Osteocyte (in vitro differentiated cells): ENCODE data around the gene TRIO. TPM values are rescaled to one million over a fixed set of nuclear protein-coding genes. Genes with fewer than 3 reads are reported as not detected.

Experiments used
- DNase-seq: peaks from one replicate; pipeline ENCODE4 v3.0.0; 2021; ENCODE audit warnings: mixed read lengths; ENCODE audit not compliant: unreplicated experiment; ENCODE audit errors: extremely low spot score
- H3K27ac Mint-ChIP-seq: one replicate; pipeline ENCODE4 v1.8.0; 2021; ENCODE audit warnings: mild to moderate bottlenecking, mixed read lengths; ENCODE audit not compliant: unreplicated experiment
- H3K27me3 Mint-ChIP-seq: one replicate; pipeline ENCODE4 v1.8.0; 2021; ENCODE audit warnings: mixed read lengths; ENCODE audit not compliant: unreplicated experiment
- H3K36me3 Mint-ChIP-seq: one replicate; pipeline ENCODE4 v1.8.0; 2021; ENCODE audit warnings: mixed read lengths; ENCODE audit not compliant: unreplicated experiment
- H3K4me1 Mint-ChIP-seq: one replicate; pipeline ENCODE4 v1.8.0; 2021; ENCODE audit warnings: mixed read lengths; ENCODE audit not compliant: unreplicated experiment
- H3K4me3 Mint-ChIP-seq: one replicate; pipeline ENCODE4 v1.8.0; 2021; ENCODE audit warnings: mild to moderate bottlenecking, moderate library complexity, mixed read lengths; ENCODE audit not compliant: unreplicated experiment
- H3K9me3 Mint-ChIP-seq: one replicate; pipeline ENCODE4 v1.8.0; 2021; ENCODE audit warnings: mixed read lengths; ENCODE audit not compliant: unreplicated experiment
- total RNA-seq: library from RNA; stranded (reverse); gene quantifications from 2 replicates; pipeline ENCODE4 v1.2.1, GENCODE V29; 2021
- TF ChIP-seq, protein P1 (sequence below): fragments of 200-600 bp; sonication (generic); IDR thresholded peaks from 2 replicates; pipeline ENCODE4 v1.5.0; 2021; ENCODE audit warnings: antibody characterized with exemption, mild to moderate bottlenecking, moderate library complexity

Gene TRIO
- total RNA-seq, 1 donor from 2014 or later, result 336 TPM

DNA sequence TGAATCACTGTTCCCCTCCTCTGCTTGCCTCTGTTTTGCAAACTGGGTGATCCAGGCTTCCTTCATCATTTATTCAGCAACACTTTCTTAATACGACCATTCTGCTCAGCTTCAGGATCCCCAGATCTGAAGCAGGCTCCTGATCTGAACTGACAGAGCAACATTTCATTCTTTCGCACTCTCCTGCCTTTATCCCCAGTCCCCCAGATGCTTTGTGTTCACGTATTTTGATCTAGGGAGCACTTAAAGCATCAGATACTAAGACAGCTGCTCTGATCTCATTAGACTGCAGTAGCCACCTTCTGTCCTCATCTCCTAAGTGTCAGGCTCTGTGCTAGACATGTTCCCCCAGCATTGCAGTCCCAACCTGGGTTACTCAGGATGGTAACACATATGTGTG is 158.0 kb downstream of the TRIO start:
- Mint-ChIP-seq H3K27ac (peak overlapping the region; percentile 41), H3K4me3 (no peak overlapping the region), H3K4me1 (peaks cover 9% of the 10 kb centered on the region), H3K27me3 (no peaks in the 10 kb centered on the region), H3K36me3 (peaks cover 24% of the 10 kb centered on the region), H3K9me3 (no peaks in the 10 kb centered on the region)
- TF ChIP-seq, protein P1, sequence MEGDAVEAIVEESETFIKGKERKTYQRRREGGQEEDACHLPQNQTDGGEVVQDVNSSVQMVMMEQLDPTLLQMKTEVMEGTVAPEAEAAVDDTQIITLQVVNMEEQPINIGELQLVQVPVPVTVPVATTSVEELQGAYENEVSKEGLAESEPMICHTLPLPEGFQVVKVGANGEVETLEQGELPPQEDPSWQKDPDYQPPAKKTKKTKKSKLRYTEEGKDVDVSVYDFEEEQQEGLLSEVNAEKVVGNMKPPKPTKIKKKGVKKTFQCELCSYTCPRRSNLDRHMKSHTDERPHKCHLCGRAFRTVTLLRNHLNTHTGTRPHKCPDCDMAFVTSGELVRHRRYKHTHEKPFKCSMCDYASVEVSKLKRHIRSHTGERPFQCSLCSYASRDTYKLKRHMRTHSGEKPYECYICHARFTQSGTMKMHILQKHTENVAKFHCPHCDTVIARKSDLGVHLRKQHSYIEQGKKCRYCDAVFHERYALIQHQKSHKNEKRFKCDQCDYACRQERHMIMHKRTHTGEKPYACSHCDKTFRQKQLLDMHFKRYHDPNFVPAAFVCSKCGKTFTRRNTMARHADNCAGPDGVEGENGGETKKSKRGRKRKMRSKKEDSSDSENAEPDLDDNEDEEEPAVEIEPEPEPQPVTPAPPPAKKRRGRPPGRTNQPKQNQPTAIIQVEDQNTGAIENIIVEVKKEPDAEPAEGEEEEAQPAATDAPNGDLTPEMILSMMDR, result no peak
- no peak for DNase-seq

DNA sequence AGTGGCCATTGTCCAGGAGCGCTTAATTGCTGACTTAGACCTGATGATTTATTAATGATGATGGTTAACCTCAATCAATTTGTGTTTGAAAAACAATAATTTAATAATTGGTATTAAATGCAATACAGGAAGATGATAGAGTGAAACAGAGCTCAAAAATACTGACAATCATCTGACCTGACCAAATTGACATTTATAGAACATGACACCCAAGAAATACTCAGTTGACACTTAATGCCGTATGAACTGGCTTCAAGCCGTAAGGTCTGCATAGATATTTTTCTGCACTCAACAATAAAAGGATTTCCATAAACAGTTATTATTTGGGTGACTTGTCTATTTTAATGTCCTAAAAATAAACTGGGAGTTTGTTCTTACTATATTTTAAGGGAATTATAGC is 159.2 kb downstream of the TRIO start:
- DNase-seq, result no peak
- Mint-ChIP-seq H3K4me3 (no peak overlapping the region), H3K9me3 (no peaks in the 10 kb centered on the region), H3K27ac (peak overlapping the region; percentile 11), H3K27me3 (no peaks in the 10 kb centered on the region), H3K4me1 (peaks cover 16% of the 10 kb centered on the region), H3K36me3 (peaks cover 22% of the 10 kb centered on the region)
- TF ChIP-seq, protein P1, result no peak

DNA sequence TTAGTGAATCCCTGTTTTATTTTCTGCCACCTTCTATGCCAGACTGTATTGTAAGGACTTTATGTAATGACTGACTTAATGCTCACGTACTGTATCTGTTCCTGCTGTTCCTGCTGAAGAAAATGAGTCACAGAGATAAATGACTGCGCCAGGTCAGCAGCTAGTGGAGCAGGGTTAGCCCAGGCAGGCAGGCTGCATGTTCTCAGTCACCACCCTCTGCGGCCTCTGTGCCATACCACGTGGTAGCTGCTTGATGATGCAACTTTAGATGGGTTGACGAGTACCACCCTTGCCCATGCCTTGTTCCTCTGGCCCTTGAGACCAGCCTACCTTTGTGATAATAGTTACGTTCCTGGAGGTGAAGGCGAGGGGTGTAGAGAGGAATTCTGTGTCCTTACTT is 161.9 kb downstream of the TRIO start:
- H3K27me3 Mint-ChIP-seq, result no peaks in the 10 kb centered on the region
- H3K4me1 Mint-ChIP-seq, result peaks cover 17% of the 10 kb centered on the region
- DNase-seq, result no peak
- H3K9me3 Mint-ChIP-seq, result no peaks in the 10 kb centered on the region
- H3K27ac Mint-ChIP-seq, result peak overlapping the region; percentile 56
- TF ChIP-seq, protein P1, result no peak
- no peak overlapping the region for H3K4me3 Mint-ChIP-seq
- H3K36me3 Mint-ChIP-seq, result peaks cover 30% of the 10 kb centered on the region

DNA sequence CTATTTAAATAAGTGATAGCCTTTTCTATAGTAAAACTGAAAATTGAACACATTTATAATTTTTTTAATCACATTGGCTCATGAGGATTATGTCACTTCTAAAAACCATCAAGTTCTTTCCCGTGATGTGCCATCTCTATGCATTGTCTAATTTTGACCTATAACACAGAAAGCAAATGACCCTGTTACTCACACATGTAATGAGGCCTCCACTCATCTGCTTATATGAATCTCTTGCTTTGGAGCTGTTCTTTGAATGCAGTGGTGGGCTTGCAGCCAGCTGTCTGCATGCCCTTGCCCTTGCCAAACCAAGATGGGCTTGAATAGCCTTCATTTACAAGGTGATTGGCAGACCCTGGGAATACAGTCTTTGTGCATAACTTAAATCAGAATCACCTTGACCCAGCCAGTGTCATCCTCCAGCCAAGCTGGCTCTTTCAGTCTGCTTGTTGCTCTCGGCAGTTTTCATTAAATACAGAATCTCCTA is 163.2 kb downstream of the TRIO start:
- H3K27ac Mint-ChIP-seq, result no peak overlapping the region

DNA sequence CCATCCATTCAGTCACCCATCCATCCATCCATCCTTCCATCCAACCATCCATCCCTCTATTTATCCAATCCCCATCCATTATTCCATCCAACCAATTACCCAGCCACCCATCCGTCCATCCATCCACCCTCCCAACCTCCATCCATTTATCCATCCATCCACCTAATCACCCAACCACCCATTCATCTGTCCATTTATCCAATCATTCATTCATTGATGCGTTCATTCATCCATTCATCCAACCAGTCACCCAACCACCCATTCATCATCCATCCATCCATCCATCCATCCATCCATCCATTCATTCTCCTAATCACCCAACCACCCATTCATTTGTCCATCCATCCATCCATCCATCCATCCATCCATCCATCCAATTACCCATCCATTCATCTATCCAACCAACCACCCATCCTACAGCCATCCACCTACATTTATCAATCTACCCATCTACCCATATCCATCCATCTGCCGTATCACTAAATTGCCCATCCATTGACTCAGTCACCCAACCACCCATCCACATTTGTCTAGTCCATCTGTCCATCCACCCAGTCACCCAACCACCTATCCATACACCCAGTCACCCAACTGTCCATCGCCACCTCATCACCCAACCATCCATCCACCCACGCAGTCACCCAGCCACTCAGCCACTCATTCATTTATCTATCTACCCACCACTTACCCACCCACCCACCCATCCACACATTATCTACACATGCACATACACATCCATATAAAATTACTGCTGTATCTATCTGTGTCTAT is 165.4 kb downstream of the TRIO start:
- Mint-ChIP-seq H3K36me3 (peaks cover 38% of the 10 kb centered on the region), H3K27ac (no peak overlapping the region), H3K4me3 (no peak overlapping the region), H3K4me1 (peaks cover 29% of the 10 kb centered on the region), H3K27me3 (no peaks in the 10 kb centered on the region), H3K9me3 (no peaks in the 10 kb centered on the region)
- TF ChIP-seq, protein P1, result no peak
- no peak for DNase-seq

More for the DNA sequence above, 163.2 kb downstream of the TRIO start:
- no peak overlapping the region for H3K4me3 Mint-ChIP-seq
- TF ChIP-seq, protein P1, result no peak
- no peak for DNase-seq
- peaks cover 39% of the 10 kb centered on the region for H3K36me3 Mint-ChIP-seq
- H3K4me1 Mint-ChIP-seq, result peaks cover 16% of the 10 kb centered on the region
- H3K27me3 Mint-ChIP-seq, result no peaks in the 10 kb centered on the region
- H3K9me3 Mint-ChIP-seq, result no peaks in the 10 kb centered on the region
